HUES48 (cell line): ENCODE measurements around the gene PXN.

Experiments used
- H3K27ac ChIP-seq: one replicate; pipeline ENCODE4 v1.7.0; 2013; ENCODE audit warnings: low read depth, low read length, inconsistent platforms
- H3K27me3 ChIP-seq: 2 replicates; pipeline ENCODE4 v1.6.1; 2013; ENCODE audit warnings: mild to moderate bottlenecking, low read length; ENCODE audit not compliant: control insufficient read depth, insufficient read depth
- H3K36me3 ChIP-seq: 2 replicates; pipeline ENCODE4 v1.6.1; 2013; ENCODE audit warnings: low read length; ENCODE audit not compliant: control insufficient read depth, insufficient read depth
- H3K4me1 ChIP-seq: 2 replicates; pipeline ENCODE4 v1.6.1; 2013; ENCODE audit warnings: mild to moderate bottlenecking, low read length; ENCODE audit not compliant: control insufficient read depth, insufficient read depth
- H3K4me3 ChIP-seq: 2 replicates; pipeline ENCODE4 v1.5.1; 2013; ENCODE audit warnings: mild to moderate bottlenecking, low read depth, low read length
- H3K9ac ChIP-seq: 2 replicates; pipeline ENCODE4 v1.6.1; 2013; ENCODE audit warnings: mild to moderate bottlenecking, low read depth, low read length, moderate library complexity
- H3K9me3 ChIP-seq: 2 replicates; pipeline ENCODE4 v1.6.1; 2013; ENCODE audit warnings: low read length; ENCODE audit not compliant: control insufficient read depth, insufficient read depth

The PXN gene

GRCh38 chr12:120181991-120182631 is 83.4 kb downstream of the PXN start:
- Histone ChIP-seq H3K27ac (no peak overlapping the region), H3K9ac (no peak overlapping the region), H3K36me3 (peaks cover 83% of the 10 kb centered on the region)

DNA sequence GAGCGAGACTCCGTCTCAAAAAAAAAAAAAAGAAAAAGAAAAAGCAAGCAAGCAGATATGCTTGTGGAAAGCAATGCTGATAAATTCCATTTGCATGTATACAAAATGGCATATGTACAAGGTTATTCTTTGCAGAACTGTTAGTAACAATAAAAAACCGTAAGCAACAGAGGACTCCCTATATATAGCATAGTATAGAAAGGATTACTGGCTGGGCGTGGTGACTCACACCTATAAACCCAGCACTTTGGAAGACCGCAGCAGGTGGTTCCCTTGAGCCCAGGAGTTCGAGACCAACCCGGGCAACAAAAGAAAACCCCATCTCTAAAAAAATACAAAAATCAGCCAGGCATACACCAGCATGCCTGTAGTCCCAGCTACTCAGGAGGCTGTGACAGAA is 84.6 kb downstream of the PXN start:
- Histone ChIP-seq H3K4me1 (no peaks in the 10 kb centered on the region), H3K27me3 (no peaks in the 10 kb centered on the region), H3K4me3 (no peak overlapping the region), H3K9ac (no peak overlapping the region), H3K27ac (no peak overlapping the region), H3K9me3 (no peaks in the 10 kb centered on the region), H3K36me3 (peaks cover 83% of the 10 kb centered on the region)

More at GRCh38 chr12:120181991-120182631, 83.4 kb downstream of the PXN start:
- no peaks in the 10 kb centered on the region for H3K27me3 ChIP-seq
- H3K9me3 ChIP-seq = no peaks in the 10 kb centered on the region
- no peak overlapping the region for H3K4me3 ChIP-seq
- H3K4me1 ChIP-seq = no peaks in the 10 kb centered on the region

DNA sequence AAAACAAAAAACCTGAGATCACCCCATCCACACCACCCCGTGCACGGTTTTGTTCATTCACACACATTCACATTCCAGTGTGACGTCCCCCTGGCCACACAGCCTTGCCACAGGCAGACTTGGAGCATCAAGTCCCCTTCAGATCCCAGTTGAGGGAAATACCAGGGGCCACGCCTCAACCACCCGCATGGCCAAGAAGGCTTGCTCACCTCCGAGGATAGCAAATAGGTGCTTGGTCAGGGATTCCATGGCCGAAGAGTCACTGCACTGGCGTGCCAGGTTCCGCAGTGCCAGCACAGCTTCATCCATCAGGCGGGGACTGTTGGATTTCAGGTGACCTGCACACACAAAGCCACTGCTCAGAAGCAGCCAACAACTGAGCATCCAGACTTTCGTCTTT is 90.0 kb downstream of the PXN start:
- H3K4me1 ChIP-seq = no peaks in the 10 kb centered on the region
- no peak overlapping the region for H3K27ac ChIP-seq
- no peak overlapping the region for H3K9ac ChIP-seq
- H3K4me3 ChIP-seq = no peak overlapping the region
- H3K36me3 ChIP-seq = peaks cover 91% of the 10 kb centered on the region
- H3K9me3 ChIP-seq = no peaks in the 10 kb centered on the region
- H3K27me3 ChIP-seq = no peaks in the 10 kb centered on the region

DNA sequence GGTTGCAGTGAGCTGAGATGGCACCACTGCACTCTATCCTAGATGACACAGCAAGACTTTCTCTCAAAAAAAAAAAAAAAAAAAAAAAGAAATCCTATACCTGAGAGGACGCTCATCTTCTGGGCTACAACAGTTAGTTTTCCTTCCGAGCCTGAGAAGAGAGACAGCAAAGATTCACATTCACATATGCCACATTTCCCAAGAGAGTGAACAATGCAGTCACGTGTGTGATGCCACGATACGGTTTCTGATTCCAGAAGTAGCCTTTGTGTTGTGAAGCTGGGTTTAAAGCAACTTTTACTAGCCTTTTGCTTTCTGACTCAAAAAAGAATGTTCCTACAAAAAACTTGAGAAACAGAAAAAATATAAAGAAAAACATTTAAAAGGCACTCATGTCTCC is 90.5 kb downstream of the PXN start:
- H3K4me3 ChIP-seq = no peak overlapping the region
- H3K9ac ChIP-seq = no peak overlapping the region
- no peaks in the 10 kb centered on the region for H3K4me1 ChIP-seq
- no peak overlapping the region for H3K27ac ChIP-seq
- no peaks in the 10 kb centered on the region for H3K27me3 ChIP-seq
- peaks cover 95% of the 10 kb centered on the region for H3K36me3 ChIP-seq
- no peaks in the 10 kb centered on the region for H3K9me3 ChIP-seq

DNA sequence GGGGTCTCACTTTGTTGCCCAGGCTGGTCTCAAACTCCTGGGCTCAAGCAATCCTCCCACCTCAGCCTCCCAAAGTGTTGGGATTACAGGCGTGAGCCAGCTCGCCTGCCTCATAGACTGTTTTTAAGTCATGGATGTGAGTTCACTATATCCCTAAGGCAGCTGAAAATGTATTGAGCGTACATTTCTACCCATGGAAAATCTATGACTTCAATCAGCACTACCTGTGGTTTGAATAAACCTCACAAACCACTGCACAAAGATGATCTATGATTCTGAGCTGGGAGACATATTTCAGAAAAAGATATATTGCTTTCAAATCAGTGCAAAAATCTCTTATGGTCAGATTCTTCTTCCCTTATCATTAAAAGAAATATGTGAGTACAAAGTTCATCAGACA is 93.5 kb downstream of the PXN start:
- Histone ChIP-seq H3K4me3 (no peak overlapping the region), H3K36me3 (peaks cover 100% of the 10 kb centered on the region)

DNA sequence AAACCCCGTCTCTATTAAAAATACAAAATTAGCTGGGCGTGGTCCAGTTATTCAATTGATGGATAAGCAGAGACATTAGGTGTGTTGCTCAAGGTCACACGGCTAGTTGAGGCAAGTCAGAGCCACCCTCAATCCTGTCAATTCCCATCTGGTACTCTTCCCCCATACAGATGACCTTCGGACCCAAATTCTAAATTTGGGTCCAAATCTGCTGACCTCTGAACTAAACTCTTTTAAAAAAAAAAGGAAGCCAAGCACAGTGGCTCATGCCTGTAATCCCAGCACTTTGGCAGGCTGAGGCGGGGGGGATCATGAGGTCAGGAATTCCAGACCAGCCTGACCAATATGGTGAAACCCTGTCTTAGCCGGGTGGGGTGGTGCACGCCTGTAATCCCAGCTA is 94.9 kb downstream of the PXN start:
- Histone ChIP-seq H3K9me3 (no peaks in the 10 kb centered on the region), H3K4me3 (no peak overlapping the region), H3K9ac (no peak overlapping the region), H3K4me1 (no peaks in the 10 kb centered on the region), H3K36me3 (peaks cover 89% of the 10 kb centered on the region), H3K27ac (no peak overlapping the region), H3K27me3 (no peaks in the 10 kb centered on the region)

More for the DNA sequence above, 93.5 kb downstream of the PXN start:
- Histone ChIP-seq H3K27me3 (no peaks in the 10 kb centered on the region), H3K27ac (no peak overlapping the region), H3K9ac (no peak overlapping the region), H3K4me1 (no peaks in the 10 kb centered on the region), H3K9me3 (no peaks in the 10 kb centered on the region)

DNA sequence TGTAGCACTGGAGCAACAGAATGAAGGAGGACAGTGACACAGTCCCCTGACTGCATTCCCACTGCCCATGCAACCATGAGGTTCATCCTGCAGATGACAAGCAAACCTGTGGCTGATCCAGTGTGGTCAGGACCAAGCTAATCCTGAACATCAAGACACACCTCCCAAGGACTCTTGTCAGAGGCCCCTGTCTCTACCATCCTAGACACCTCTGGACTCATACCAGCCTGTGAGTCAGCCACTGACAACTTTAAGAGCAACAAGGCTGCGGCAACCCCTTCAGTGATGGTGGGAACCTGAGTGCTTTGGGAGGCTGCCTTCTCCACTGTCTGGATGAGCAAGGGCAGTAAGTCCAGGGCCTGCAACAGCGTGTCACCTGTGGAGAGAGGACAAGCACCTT is 95.6 kb downstream of the PXN start:
- H3K4me3 ChIP-seq = no peak overlapping the region
- no peak overlapping the region for H3K9ac ChIP-seq
- H3K4me1 ChIP-seq = no peaks in the 10 kb centered on the region
- H3K9me3 ChIP-seq = no peaks in the 10 kb centered on the region
- H3K27ac ChIP-seq = no peak overlapping the region
- H3K36me3 ChIP-seq = peaks cover 87% of the 10 kb centered on the region
- no peaks in the 10 kb centered on the region for H3K27me3 ChIP-seq

DNA sequence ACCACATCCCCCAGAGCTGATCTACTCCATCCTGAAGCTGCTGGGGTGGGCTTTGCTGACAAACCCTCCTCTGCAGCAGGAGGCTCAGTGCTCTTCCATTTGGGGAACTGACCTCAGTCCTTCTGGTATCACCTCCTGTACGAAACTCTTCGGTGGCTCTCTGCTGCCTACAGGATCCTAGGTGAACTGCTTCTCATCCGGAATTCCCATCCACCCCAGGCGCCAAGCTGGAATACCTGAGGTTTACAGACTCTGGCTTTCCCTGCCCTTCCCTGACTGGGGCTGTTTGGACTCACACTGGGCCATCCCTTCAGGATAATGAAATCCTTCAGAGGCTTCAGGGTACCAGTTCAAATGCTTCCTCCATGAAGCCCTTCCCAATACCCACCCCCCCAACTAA is 97.2 kb downstream of the PXN start:
- Histone ChIP-seq H3K36me3 (peaks cover 85% of the 10 kb centered on the region), H3K9me3 (no peaks in the 10 kb centered on the region)

GRCh38 chr12:120167529-120168095 is 97.9 kb downstream of the PXN start:
- Histone ChIP-seq H3K9me3 (no peaks in the 10 kb centered on the region), H3K4me1 (no peaks in the 10 kb centered on the region), H3K27ac (no peak overlapping the region), H3K27me3 (no peaks in the 10 kb centered on the region), H3K4me3 (no peak overlapping the region), H3K9ac (no peak overlapping the region), H3K36me3 (peaks cover 85% of the 10 kb centered on the region)

More for the DNA sequence above, 97.2 kb downstream of the PXN start:
- Histone ChIP-seq H3K27me3 (no peaks in the 10 kb centered on the region), H3K4me1 (no peaks in the 10 kb centered on the region), H3K27ac (no peak overlapping the region), H3K4me3 (no peak overlapping the region), H3K9ac (no peak overlapping the region)

DNA sequence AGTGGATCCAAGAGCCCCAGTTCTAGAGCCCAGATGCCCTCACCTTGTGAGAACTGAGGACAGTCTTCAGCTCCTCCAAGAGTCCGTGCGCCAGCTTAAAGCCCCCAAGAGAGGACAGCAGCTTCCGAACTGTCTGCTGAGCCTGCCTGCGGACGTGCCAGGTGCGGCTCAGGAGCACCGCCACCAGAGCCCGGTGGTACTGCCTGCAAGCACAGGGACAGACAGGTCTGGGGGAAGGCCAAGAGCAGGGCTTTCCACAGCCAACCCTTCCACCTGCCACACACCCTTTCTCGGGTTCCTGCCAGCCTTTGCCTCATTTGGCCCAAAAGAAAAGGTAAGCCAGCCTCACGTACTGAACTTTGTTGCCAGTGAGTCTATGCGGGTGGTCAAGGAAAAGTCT is 101.2 kb downstream of the PXN start:
- no peak overlapping the region for H3K27ac ChIP-seq
- no peaks in the 10 kb centered on the region for H3K4me1 ChIP-seq
- H3K9ac ChIP-seq = no peak overlapping the region
- peaks cover 85% of the 10 kb centered on the region for H3K36me3 ChIP-seq
- no peak overlapping the region for H3K4me3 ChIP-seq
- no peaks in the 10 kb centered on the region for H3K9me3 ChIP-seq
- H3K27me3 ChIP-seq = no peaks in the 10 kb centered on the region

GRCh38 chr12:120162763-120163162 is 102.8 kb downstream of the PXN start:
- Histone ChIP-seq H3K9ac (no peak overlapping the region), H3K27ac (no peak overlapping the region), H3K36me3 (peaks cover 84% of the 10 kb centered on the region)

More at GRCh38 chr12:120162763-120163162, 102.8 kb downstream of the PXN start:
- Histone ChIP-seq H3K9me3 (no peaks in the 10 kb centered on the region), H3K4me3 (no peak overlapping the region), H3K4me1 (no peaks in the 10 kb centered on the region), H3K27me3 (no peaks in the 10 kb centered on the region)
